VCaP (cell line): Measurements from ENCODE around the gene TPM1.

Source experiments
- H3K27ac ChIP-seq: fragments of 450-650 bp; 2 replicates; pipeline ENCODE4 v1.5.1; 2017
- CTCF ChIP-seq: fragments of 450-650 bp; conservative IDR thresholded peaks from 2 replicates; pipeline ENCODE4 v1.5.1; 2017; ENCODE audit warnings: mild to moderate bottlenecking, moderate library complexity

Gene TPM1

GRCh38 chr15:63010920-63011693 is 31.4 kb upstream of the TPM1 start:
- H3K27ac ChIP-seq = no peak overlapping the region
- TF ChIP-seq CTCF = no peak

- H3K27ac ChIP-seq = no peak overlapping the region
- TF ChIP-seq CTCF = no peak
These were observed 30.1 kb upstream of the TPM1 start for GRCh38 chr15:63012444-63012843.

- H3K27ac ChIP-seq = no peak overlapping the region
- TF ChIP-seq CTCF = no peak
These were observed 29.3 kb upstream of the TPM1 start for GRCh38 chr15:63013052-63013808.

GRCh38 chr15:63014578-63014977 is 28.0 kb upstream of the TPM1 start:
- H3K27ac ChIP-seq = no peak overlapping the region
- TF ChIP-seq CTCF = no peak

- H3K27ac ChIP-seq = no peak overlapping the region
These were observed 26.9 kb upstream of the TPM1 start for GRCh38 chr15:63015618-63016017.

GRCh38 chr15:63016234-63016633 is 26.3 kb upstream of the TPM1 start:
- TF ChIP-seq CTCF = no peak
- no peak overlapping the region for H3K27ac ChIP-seq

More at GRCh38 chr15:63015618-63016017, 26.9 kb upstream of the TPM1 start:
- TF ChIP-seq CTCF = no peak

GRCh38 chr15:63018639-63019038 is 23.9 kb upstream of the TPM1 start:
- no peak overlapping the region for H3K27ac ChIP-seq
- TF ChIP-seq CTCF = no peak
